Measurements from ENCODE around the gene PHF19.

Gene PHF19

DNA sequence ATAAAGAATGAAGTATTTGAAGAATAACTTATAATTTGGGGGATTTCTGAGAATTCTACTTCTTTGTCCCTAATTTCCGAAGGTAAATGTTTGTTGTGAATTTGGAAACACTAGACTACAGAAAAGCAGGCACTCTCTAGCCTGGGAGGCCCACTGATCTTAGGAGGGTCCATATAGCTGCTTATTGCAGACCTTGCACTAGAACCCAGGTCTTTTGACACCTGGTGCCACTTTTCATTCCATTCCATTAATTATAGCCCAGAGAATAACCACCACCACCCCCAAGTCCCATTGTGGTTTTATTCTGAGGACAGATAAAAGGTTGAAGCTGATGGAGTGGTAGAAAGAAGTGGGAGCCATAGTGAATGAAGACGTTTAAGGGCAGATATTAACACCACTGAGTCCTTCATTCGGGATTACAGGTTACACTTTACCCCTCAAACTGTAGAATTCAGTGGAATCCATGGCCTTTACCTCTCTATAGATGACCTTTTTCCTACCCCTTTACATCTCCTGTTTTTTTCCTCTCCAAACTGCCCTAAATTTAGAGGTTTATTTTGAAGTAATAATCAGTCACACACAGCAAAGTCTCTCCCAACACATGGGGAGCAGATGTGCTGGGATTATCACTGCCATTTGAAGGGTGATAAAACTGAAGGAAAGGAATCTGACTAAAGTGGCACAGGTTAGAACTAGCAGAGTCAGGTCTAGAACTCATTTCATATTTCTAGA is 22.2 kb downstream of the PHF19 start:
- Histone ChIP-seq H3K36me3 (replicated peaks) (peaks cover 27% of the 10 kb centered on the region), H3K9me3 (no peaks in the 10 kb centered on the region), H3K27me3 (ENCODE audit: low read depth) (no peaks in the 10 kb centered on the region), H3K4me1 (peaks cover 18% of the 10 kb centered on the region), H3K4me3 (no peak overlapping the region)
- in situ Hi-C loops (cut with MboI; ENCODE audit: low sequenced_read_pairs), result no loop called here
- no peak for DNase-seq (ENCODE audit: low spot score in 2 of 2)

GRCh38 chr9:120853198-120853597 is 23.8 kb downstream of the PHF19 start:
- no peak overlapping the region for H3K4me3 ChIP-seq
- no peak for DNase-seq (ENCODE audit: low spot score in 2 of 2)
- H3K4me1 ChIP-seq, result peaks cover 18% of the 10 kb centered on the region
- H3K36me3 ChIP-seq (replicated peaks), result peaks cover 21% of the 10 kb centered on the region
- no peaks in the 10 kb centered on the region for H3K27me3 ChIP-seq (ENCODE audit: low read depth)
- H3K9me3 ChIP-seq, result no peaks in the 10 kb centered on the region
- in situ Hi-C loops (cut with MboI; ENCODE audit: low sequenced_read_pairs), result no loop called here

DNA sequence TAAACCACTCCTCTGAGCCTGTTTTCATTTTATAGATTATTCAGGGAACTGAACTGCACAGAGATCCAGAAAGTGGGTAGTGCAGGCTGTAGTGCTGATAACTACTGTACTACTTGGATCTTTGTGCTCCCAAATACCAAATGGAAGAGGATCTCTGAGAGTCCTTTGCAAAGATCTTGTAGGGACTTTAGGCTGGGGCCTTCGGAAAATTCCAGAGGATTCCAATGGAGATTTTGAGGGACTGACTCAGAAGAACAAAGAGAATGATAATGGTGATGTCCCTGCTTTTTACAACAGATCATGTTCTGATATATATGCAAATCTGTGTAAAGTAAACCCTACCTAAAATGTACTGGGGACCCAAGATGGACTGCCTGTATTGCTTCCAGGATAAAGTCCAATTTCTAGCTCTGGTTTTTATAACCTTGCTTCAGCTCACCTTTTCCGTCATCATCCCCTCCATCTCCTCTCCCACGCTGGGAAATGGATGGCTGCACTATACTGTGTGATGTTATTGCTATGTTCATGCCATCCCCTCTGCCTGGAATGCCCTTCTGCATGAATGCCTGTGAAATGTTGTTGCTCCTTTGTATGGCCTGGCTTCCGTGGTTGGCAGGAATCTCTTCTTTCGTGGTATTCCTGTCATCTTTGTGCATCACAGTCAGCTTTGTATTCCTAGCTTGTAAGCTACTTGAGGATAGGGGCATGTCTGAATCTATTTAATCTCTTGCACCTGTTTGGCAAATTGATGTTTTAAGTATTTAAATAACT is 24.6 kb downstream of the PHF19 start:
- H3K4me3 ChIP-seq, result no peak overlapping the region
- no peaks in the 10 kb centered on the region for H3K27me3 ChIP-seq (ENCODE audit: low read depth)
- peak in 1 of 2 experiments; percentile 38 for DNase-seq (ENCODE audit: low spot score in 2 of 2)
- no peaks in the 10 kb centered on the region for H3K9me3 ChIP-seq
- H3K4me1 ChIP-seq, result peaks cover 18% of the 10 kb centered on the region
- peaks cover 13% of the 10 kb centered on the region for H3K36me3 ChIP-seq (replicated peaks)
- in situ Hi-C loops (cut with MboI; ENCODE audit: low sequenced_read_pairs), result no loop called here

GRCh38 chr9:120851449-120851848 is 25.5 kb downstream of the PHF19 start:
- Histone ChIP-seq H3K4me3 (no peak overlapping the region), H3K9me3 (no peaks in the 10 kb centered on the region), H3K36me3 (replicated peaks) (peaks cover 11% of the 10 kb centered on the region), H3K27me3 (ENCODE audit: low read depth) (no peaks in the 10 kb centered on the region), H3K4me1 (peaks cover 18% of the 10 kb centered on the region)
- in situ Hi-C loops (cut with MboI; ENCODE audit: low sequenced_read_pairs), result no loop called here
- DNase-seq (ENCODE audit: low spot score in 2 of 2), result no peak

GRCh38 chr9:120850315-120850714 is 26.7 kb downstream of the PHF19 start:
- no peaks in the 10 kb centered on the region for H3K9me3 ChIP-seq
- no peak overlapping the region for H3K4me3 ChIP-seq
- DNase-seq (ENCODE audit: low spot score in 2 of 2), result no peak
- H3K36me3 ChIP-seq (replicated peaks), result peaks cover 11% of the 10 kb centered on the region
- H3K4me1 ChIP-seq, result peaks cover 18% of the 10 kb centered on the region
- in situ Hi-C loops (cut with MboI; ENCODE audit: low sequenced_read_pairs), result no loop called here
- no peaks in the 10 kb centered on the region for H3K27me3 ChIP-seq (ENCODE audit: low read depth)

DNA sequence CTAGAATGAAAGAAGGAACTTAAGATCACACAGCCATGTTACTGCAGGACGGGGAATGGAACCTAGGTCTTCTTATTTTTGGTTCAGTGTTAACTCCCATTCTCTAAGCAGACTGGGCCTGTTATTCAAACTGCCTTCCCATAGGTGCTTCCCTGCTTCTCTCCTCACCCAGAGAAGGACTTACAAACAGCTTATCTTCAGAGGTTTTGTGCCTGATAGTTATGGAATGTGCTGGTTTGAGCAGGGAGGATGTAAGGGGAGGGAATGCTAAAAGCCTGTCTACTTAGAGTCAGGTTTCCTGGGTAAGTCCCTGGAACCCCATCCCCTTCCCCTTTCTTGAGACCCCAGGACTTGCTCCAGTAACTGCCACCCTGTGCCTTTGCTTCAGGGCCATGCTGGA is 30.1 kb downstream of the PHF19 start:
- Histone ChIP-seq H3K4me1 (peaks cover 5% of the 10 kb centered on the region), H3K4me3 (no peak overlapping the region), H3K27me3 (ENCODE audit: low read depth) (no peaks in the 10 kb centered on the region; the same call in 1 of the 2 replicates), H3K36me3 (replicated peaks) (no peaks in the 10 kb centered on the region), H3K9me3 (no peaks in the 10 kb centered on the region)
- in situ Hi-C loops (cut with MboI; ENCODE audit: low sequenced_read_pairs), result no loop called here
- DNase-seq (ENCODE audit: low spot score in 2 of 2), result no peak

GRCh38 chr9:120846251-120846889 is 30.6 kb downstream of the PHF19 start:
- in situ Hi-C loops (cut with MboI; ENCODE audit: low sequenced_read_pairs), result no loop called here

GRCh38 chr9:120845255-120845654 is 31.7 kb downstream of the PHF19 start:
- in situ Hi-C loops (cut with MboI; ENCODE audit: low sequenced_read_pairs), result no loop called here
- Histone ChIP-seq H3K36me3 (replicated peaks) (no peaks in the 10 kb centered on the region), H3K27me3 (ENCODE audit: low read depth) (no peaks in the 10 kb centered on the region; the same call in 1 of the 2 replicates), H3K9me3 (no peaks in the 10 kb centered on the region), H3K4me3 (no peak overlapping the region), H3K4me1 (no peaks in the 10 kb centered on the region)
- DNase-seq (ENCODE audit: low spot score in 2 of 2), result no peak

More at GRCh38 chr9:120846251-120846889, 30.6 kb downstream of the PHF19 start:
- H3K36me3 ChIP-seq (replicated peaks), result no peaks in the 10 kb centered on the region
- H3K4me1 ChIP-seq, result no peaks in the 10 kb centered on the region
- H3K4me3 ChIP-seq, result no peak overlapping the region
- H3K27me3 ChIP-seq (ENCODE audit: low read depth), result no peaks in the 10 kb centered on the region; the same call in 1 of the 2 replicates
- H3K9me3 ChIP-seq, result no peaks in the 10 kb centered on the region
- DNase-seq (ENCODE audit: low spot score in 2 of 2), result no peak

DNA sequence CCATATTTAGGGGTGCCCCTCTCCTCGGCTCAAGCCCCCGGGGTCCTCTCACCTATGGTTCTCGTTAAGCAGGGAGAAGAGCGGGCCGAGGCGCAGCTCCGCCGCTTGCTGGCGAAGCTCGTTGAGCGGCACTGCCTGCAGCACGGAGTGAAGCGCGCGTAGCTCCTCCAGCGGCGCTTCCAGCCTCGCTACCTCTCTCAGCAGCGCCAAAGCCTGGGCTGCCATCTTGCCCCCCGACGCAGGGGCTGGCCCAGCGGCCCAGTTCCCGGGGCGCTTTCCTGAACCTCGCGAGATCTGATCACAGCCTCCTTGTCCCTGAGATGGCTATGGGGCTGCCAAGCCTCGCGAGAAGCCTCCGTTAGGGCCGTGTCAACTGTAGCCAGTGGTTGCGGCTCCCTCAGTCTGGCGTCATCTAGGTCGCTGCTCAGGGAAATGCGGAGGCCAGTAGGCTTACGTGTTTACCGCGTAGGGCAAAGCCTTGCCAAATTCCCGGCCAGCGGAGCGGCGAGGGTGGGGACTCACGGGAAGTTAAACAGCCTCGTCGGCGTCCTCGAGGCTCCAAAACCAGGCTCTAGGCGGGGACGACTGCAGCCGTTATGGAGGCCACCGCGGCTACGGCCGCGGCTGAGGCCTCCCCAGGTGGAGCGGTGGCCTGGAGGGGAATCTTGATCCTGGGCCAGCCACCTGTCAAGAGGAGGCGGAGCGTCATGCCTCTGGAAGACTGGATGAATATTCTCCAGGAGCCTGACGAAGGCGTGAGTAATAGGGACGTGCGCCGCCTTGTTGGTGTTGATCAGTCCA is 34.1 kb downstream of the PHF19 start, which contains the start of gene PSMD5:
PSMD5 (minus strand) TSS at position 238 of the 801 bp plus-strand sequence; CDS start at position 225, 13 bp downstream.
- in situ Hi-C loops (cut with MboI; ENCODE audit: low sequenced_read_pairs), result no loop called here
- H3K4me1 ChIP-seq, result peaks cover 5% of the 10 kb centered on the region
- H3K27me3 ChIP-seq (ENCODE audit: low read depth), result no peaks in the 10 kb centered on the region; the same call in 1 of the 2 replicates
- H3K36me3 ChIP-seq (replicated peaks), result no peaks in the 10 kb centered on the region
- no peak within 1 kb of the TSS for H3K4me3 ChIP-seq
- no peaks in the 10 kb centered on the region for H3K9me3 ChIP-seq
- DNase-seq (ENCODE audit: low spot score in 2 of 2), result no peak

GRCh38 chr9:120841930-120842684 is 34.9 kb downstream of the PHF19 start:
- no peak overlapping the region for H3K4me3 ChIP-seq
- no peaks in the 10 kb centered on the region for H3K36me3 ChIP-seq (replicated peaks)
- no peaks in the 10 kb centered on the region for H3K9me3 ChIP-seq
- no peak for DNase-seq (ENCODE audit: low spot score in 2 of 2)
- peaks cover 9% of the 10 kb centered on the region for H3K4me1 ChIP-seq
- in situ Hi-C loops (cut with MboI; ENCODE audit: low sequenced_read_pairs), result no loop called here
- H3K27me3 ChIP-seq (ENCODE audit: low read depth), result no peaks in the 10 kb centered on the region; the same call in 1 of the 2 replicates

- H3K4me1 ChIP-seq, result peaks cover 9% of the 10 kb centered on the region
- H3K4me3 ChIP-seq, result no peak overlapping the region
- H3K36me3 ChIP-seq (replicated peaks), result no peaks in the 10 kb centered on the region
- no peaks in the 10 kb centered on the region for H3K9me3 ChIP-seq
- in situ Hi-C loops (cut with MboI; ENCODE audit: low sequenced_read_pairs), result no loop called here
- H3K27me3 ChIP-seq (ENCODE audit: low read depth), result no peaks in the 10 kb centered on the region
- no peak for DNase-seq (ENCODE audit: low spot score in 2 of 2)
Observed at GRCh38 chr9:120839146-120839545, 37.8 kb downstream of the PHF19 start.

- Histone ChIP-seq H3K27me3 (ENCODE audit: low read depth) (no peaks in the 10 kb centered on the region), H3K9me3 (no peaks in the 10 kb centered on the region), H3K4me3 (no peak overlapping the region), H3K36me3 (replicated peaks) (no peaks in the 10 kb centered on the region), H3K4me1 (peaks cover 9% of the 10 kb centered on the region)
- in situ Hi-C loops (cut with MboI; ENCODE audit: low sequenced_read_pairs), result no loop called here
- no peak for DNase-seq (ENCODE audit: low spot score in 2 of 2)
Observed at GRCh38 chr9:120837921-120838320, 39.1 kb downstream of the PHF19 start.

- Histone ChIP-seq H3K4me3 (no peak overlapping the region), H3K36me3 (replicated peaks) (no peaks in the 10 kb centered on the region), H3K27me3 (ENCODE audit: low read depth) (no peaks in the 10 kb centered on the region), H3K4me1 (peaks cover 9% of the 10 kb centered on the region), H3K9me3 (no peaks in the 10 kb centered on the region)
- no peak for DNase-seq (ENCODE audit: low spot score in 2 of 2)
- in situ Hi-C loops (cut with MboI; ENCODE audit: low sequenced_read_pairs), result no loop called here
Observed at GRCh38 chr9:120833325-120833724, 43.7 kb downstream of the PHF19 start.

Data from HAP-1 (cell line).